Measurements from ENCODE around the gene TBC1D2B.
"Not testable (repeated sequence)": the region's sequence is repeated elsewhere in the genome, so short reads cannot be mapped to it uniquely, and the experiment has no call there.

The TBC1D2B gene

GRCh38 chr15:77951105-77951786 is 126.3 kb downstream of the TBC1D2B start:
- H3K27ac ChIP-seq; DNase-seq (ENCODE audit: low spot score); POLR2A ChIA-PET (ENCODE audit: low non-redundant PET); CTCF ChIA-PET: not testable (repeated sequence)

- POLR2A ChIA-PET (ENCODE audit: low non-redundant PET); H3K27ac ChIP-seq; DNase-seq (ENCODE audit: low spot score); CTCF ChIA-PET: not testable (repeated sequence)
Measured at GRCh38 chr15:77950470-77950869, 127.0 kb downstream of the TBC1D2B start.

GRCh38 chr15:77945566-77945965 is 131.9 kb downstream of the TBC1D2B start:
- DNase-seq (ENCODE audit: low spot score) = no peak
- POLR2A ChIA-PET (ENCODE audit: low non-redundant PET) = no interaction called here
- no peak overlapping the region for H3K27ac ChIP-seq
- no peak for TF ChIP-seq CTCF (conservative IDR thresholded peaks at IDR 0.05; ENCODE audit: low read depth)
- CTCF ChIA-PET = interaction anchor here (0.6 kb wide), 1 partner anchor 59 kb away, joined by 4 read pairs; no protein-coding TSS in a partner anchor

Measured in RWPE1 (cell line).